ENCODE results near the gene PRSS21. TPM values are rescaled to one million over a fixed set of nuclear protein-coding genes. Genes with fewer than 3 reads are reported as not detected.

PRSS21 gene
- total and polyA plus RNA-seq, 7 donors, result 0.58 TPM; not detected in 6

- DNase-seq, result no peak
- Histone ChIP-seq H3K4me1 (peaks cover 0 to 8% (median 2%) of the 10 kb centered on the region in 4 donors), H3K27ac (peak overlapping the region in 1 of 4 donors; percentile 14), H3K9me3 (no peaks in the 10 kb centered on the region), H3K27me3 (no peaks in the 10 kb centered on the region), H3K4me3 (no peak overlapping the region), H3K36me3 (peaks cover 73 to 100% (median 78%) of the 10 kb centered on the region in 4 donors)
- intact Hi-C loops (cut with DNase I), result loop anchor here (10.0 kb wide), 1 partner anchor 385 kb away; no protein-coding TSS in a partner anchor
- 21 to 70% methylated on average over 14 of the region's 14 CpGs for WGBS, 2 donors
- TF ChIP-seq POLR2A (IDR thresholded peaks at IDR 0.05), result no peak
Observed at GRCh38 chr16:2769675-2770056, 47.4 kb upstream of the PRSS21 start.

GRCh38 chr16:2770057-2770951, 46.7 kb upstream of the PRSS21 start:
- peak overlapping the region in 2 of 4 donors; percentile 14 to 33 for H3K27ac ChIP-seq
- DNase-seq, result no peak
- WGBS, 2 donors, result 67 to 83% methylated on average over 32 of the region's 32 CpGs

GRCh38 chr16:2771496-2772402, 45.3 kb upstream of the PRSS21 start:
- intact Hi-C loops (cut with DNase I), result loop anchor here (10.0 kb wide), 1 partner anchor 383 kb away; no protein-coding TSS in a partner anchor
- TF ChIP-seq POLR2A (IDR thresholded peaks at IDR 0.05) (no peak), EP300 (IDR thresholded peaks at IDR 0.05) (no peak), POLR2AphosphoS5 (IDR thresholded peaks at IDR 0.05) (no peak), CTCF (IDR thresholded peaks at IDR 0.05) (no peak)
- 83 to 84% methylated on average over 18 of the region's 18 CpGs for WGBS, 2 donors
- Histone ChIP-seq H3K36me3 (peaks cover 53 to 88% (median 64%) of the 10 kb centered on the region in 4 donors), H3K27me3 (no peaks in the 10 kb centered on the region), H3K27ac (no peak overlapping the region), H3K4me1 (peaks cover 0 to 23% (median 17%) of the 10 kb centered on the region in 4 donors), H3K4me3 (no peak overlapping the region), H3K9me3 (no peaks in the 10 kb centered on the region)
- no peak for DNase-seq

More at GRCh38 chr16:2770057-2770951, 46.7 kb upstream of the PRSS21 start:
- TF ChIP-seq POLR2AphosphoS5 (IDR thresholded peaks at IDR 0.05) (peak in 1 of 4 donors; percentile 7), CTCF (IDR thresholded peaks at IDR 0.05) (no peak)
- Histone ChIP-seq H3K9me3 (no peaks in the 10 kb centered on the region), H3K4me3 (no peak overlapping the region), H3K4me1 (peaks cover 0 to 12% (median 5%) of the 10 kb centered on the region in 4 donors), H3K36me3 (peaks cover 67 to 100% (median 77%) of the 10 kb centered on the region in 4 donors), H3K27me3 (no peaks in the 10 kb centered on the region)
- intact Hi-C loops (cut with DNase I), result loop anchor here (10.0 kb wide), 1 partner anchor 384 kb away; no protein-coding TSS in a partner anchor

GRCh38 chr16:2773188-2773968, 43.7 kb upstream of the PRSS21 start:
- Histone ChIP-seq H3K36me3 (peaks cover 36 to 71% (median 50%) of the 10 kb centered on the region in 4 donors), H3K27me3 (no peaks in the 10 kb centered on the region), H3K27ac (peak overlapping the region in 1 of 4 donors; percentile 44), H3K9me3 (no peaks in the 10 kb centered on the region), H3K4me1 (peaks cover 4 to 26% (median 21%) of the 10 kb centered on the region in 4 donors), H3K4me3 (no peak overlapping the region)
- no peak for DNase-seq
- WGBS, 2 donors, result 86% methylated on average over 12 of the region's 12 CpGs
- intact Hi-C loops (cut with DNase I), result loop anchor here (10.0 kb wide), 1 partner anchor 381 kb away; no protein-coding TSS in a partner anchor
- TF ChIP-seq POLR2A (IDR thresholded peaks at IDR 0.05), result no peak
- TF ChIP-seq POLR2AphosphoS5 (IDR thresholded peaks at IDR 0.05), result no peak

Measured in sigmoid colon (tissue), 7 donors.